SKM-1 (cell line): ENCODE data around the gene NTRK2.
"Not testable (repeated sequence)": the region's sequence is repeated elsewhere in the genome, so short reads cannot be mapped to it uniquely, and the experiment has no call there.

ENCODE experiments used
- DNase-seq: peaks from one replicate; lab custom pipeline; 2025; ENCODE audit not compliant: unreplicated experiment; lab: John Stamatoyannopoulos, UW

Gene NTRK2

DNA sequence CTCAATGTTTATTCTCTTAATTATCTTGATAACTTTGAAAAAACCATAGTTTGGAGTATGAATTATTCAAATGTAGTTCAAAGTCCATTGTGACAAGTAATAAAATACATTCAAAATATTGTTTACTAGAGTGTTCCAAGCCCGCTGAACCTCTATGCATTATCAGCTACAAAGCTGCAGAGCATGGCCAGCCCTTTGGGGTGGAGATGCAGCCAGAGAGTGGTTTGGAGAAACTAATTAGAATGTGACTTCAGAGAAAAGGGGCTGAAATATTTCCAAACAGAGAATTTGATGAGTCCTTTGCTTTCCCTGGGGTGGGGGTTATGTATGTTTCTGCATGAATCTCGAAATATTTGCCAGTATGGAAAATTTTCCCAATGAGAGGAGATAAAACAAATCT, 211.3 kb downstream of the NTRK2 start:
- no peak for DNase-seq

DNA sequence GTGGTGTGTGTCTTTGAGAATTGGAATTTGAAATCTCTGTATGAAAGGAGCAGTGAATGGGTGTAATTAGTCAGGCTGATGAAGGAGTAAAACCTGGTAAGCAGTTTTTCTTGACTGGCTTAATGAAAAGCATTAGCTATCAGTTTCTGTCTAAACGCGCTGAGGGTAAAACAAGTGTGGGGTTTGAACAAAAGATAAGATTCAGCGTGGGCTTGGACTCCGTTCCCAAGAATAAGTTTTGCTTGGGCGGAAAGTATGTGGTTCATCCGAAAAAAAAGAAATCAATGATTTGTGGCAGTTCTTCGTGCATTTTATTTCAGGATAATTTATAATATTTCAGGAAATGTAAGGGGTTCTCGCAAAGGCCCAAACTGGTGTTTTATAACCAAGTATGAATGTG, 217.3 kb downstream of the NTRK2 start:
- no peak for DNase-seq

DNA sequence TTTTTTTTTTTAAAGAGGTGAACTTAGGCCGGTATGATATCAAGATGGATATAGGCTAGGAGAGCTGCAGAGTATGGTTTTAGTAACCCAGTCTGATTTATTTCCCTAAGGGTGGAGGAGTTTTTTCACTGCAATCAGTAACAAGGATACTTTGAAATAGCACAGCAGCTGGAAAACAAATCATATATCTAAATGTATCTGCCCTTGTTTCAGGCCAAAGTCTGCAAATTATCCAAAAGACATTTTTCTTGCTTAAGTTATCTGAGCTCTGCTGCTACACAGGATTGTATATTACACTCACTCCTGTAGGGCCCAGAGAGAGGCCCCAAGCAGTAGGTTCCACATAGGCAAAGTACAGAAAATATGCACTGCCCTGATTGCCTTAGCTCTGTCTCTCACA, 222.4 kb downstream of the NTRK2 start:
- DNase-seq: no peak

DNA sequence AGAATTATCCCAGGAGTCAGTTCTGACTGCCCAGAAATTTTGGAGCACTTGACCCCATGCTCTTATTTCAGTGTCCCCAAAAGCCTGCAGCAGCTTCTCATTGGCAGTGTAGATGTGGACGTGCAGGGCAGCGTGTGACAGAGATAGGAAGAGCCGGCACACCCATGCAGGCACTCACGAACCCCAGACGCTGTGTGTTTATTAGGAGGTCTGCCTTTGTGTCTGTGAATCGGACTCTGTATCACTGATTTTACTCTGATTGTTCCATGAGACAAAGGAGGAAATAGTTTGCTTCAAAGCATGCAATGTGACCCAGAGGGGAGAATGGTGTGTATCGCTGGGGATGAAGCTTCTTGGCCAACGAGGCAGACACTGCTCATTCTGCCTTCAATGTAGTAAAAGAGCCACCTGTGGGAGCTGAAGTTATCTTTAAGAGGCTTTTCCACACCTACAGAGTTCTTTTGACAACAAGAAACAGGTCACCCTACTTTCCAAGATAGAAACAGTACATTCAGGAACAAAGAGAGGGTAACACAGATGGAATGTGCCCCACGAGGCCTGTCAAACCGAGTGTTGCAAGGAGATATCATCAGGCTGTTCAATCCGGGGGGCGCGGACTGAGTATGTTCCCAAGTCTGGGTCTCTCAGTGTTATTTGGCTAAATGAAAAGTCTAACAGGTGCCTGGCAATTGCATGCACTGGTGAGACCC, 224.0 kb downstream of the NTRK2 start:
- no peak for DNase-seq

DNA sequence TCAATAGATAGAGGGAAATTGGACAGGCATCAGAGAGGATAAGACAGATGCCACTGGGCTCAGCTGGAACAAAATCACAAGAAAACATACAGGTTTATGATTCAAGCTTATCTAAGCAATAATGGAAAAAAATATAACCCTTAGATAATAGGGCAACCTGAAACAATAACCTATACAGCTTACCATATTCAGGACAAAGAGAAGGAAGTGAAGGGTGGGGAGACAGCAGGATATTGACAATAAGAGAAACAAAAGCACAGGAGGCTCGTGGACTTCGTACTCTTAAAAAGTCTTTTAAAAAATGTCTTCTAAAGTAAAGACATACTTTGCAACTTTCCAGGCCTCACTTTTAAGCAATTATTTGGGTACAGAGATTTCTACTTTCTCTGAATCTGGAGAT, 225.3 kb downstream of the NTRK2 start:
- DNase-seq: no peak

DNA sequence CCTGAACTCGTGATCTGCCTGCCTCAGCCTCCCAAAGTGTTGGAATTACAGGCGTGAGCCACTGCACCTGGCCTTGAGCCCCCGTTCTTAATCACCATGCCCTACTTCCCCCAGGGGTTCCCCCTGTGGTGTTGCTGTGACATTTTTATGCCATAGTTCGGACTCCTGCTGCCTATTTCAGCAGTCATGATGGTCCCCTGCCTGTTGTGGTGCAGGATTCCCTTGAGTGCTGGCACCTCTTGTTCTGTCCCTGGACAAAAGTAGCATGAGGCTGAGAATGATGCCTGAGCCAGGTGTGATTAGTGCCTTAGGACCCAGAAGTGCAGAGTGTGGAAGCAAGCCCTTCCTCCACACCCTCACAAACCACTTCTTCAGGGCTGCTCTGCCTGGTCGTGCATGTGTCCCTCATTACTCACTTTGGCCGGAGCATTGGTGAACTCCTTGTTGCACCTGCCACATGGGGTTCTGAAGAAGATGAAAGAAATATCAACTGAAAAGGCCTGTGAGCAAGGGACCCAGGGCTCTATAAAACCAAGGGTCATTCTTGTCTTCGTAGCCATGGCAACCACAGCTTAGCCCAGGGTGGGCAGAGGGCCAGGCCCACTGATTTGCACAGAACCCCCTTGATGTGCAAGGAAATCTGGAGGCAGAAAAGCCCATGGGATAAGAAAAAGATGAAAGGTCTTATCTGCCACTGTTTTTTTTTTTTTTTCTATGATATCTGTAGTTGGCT, 228.0 kb downstream of the NTRK2 start:
- DNase-seq: no peak

DNA sequence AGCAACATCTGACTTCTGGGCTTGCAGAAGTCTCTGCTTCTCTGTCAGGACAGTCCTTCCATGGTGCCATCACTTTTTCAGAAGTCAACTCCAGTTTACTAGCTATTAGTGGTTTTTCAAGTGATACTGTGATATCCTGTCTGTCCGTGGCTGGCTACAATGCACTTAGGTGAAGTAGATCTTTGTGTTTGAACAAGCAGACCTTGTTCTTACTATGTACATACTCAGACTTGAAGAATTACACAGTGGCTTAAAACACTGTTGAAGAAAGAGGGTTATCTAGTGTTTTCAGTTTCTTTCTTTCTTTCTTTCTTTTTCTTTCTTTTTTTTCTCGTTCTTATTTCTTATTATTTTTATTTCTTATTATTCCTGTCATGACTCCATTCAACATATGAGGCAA, 228.7 kb downstream of the NTRK2 start:
- DNase-seq: no peak

DNA sequence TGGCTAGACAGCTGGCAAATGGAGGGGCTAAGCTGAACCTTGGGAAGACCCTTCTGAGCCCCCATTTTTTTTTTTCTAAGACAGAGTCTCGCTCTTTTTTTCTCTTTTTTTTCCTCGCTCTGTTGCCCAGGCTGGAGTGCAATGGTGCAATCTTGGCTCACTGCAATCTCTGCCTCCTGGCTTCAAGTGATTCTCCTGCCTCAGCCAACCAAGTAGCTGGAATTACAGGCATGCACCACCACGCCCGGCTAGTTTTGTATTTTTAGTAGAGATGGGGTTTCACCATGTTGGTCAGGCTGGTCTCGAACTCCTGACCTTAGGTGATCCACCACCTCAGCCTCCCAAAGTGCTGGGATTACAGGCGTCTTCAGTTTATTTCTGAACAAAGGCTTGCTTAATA, 229.1 kb downstream of the NTRK2 start:
- not testable (repeated sequence) for DNase-seq

DNA sequence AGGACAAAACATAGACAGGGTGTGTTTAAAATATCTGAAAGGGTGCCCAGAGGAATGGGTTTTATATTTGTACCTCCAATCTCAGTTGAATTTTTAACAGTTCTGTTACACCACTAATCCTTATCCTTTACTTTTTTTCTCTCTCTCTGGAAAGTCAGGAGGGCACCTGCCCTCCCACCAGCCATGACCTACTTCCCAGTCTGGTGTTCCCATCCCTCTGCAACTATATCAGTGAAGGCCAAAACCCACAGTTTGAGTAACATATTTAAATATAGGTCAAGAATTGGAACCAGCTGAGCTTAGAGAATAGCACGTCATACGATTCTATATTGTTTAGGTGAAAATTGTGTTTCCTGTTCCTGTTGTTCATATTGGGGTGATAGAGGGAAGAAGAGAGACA, 229.8 kb downstream of the NTRK2 start:
- no peak for DNase-seq

DNA sequence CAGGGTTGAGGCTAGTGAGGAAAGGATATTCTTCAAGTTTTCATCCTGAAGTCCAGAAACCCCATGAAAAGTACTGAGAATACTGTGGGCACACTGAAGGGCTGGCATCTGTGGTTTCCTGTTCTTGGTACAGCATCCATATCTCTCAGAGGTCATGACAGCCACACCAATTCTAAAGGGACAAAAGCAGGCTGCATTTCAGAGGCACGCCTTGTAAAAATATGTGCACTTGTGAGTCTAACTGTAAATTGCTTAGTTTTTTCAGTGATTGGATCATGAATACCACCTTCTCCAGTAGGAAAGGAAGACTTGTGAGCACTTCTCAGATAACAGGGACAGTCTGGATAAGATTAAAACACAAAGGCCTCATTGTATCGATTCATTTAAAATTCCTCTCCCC, 230.9 kb downstream of the NTRK2 start:
- DNase-seq: no peak

DNA sequence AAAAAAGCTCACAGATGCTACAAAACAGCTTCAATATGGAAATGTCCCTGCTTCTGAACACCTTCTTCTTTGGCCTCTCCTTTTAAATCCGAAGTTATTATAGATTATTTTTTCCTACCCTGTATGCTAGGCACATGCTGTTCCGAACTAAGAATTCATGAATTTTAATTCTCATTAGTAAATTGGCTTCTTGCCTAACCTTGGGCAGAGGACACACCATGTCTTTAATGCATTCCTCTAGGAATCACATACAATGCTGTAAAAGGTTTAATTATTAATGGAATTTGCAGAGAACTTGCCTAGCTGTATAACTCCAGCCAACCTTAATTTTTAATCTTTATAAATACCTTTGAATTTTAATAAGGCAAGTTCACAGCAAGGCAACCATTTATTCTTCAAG, 234.4 kb downstream of the NTRK2 start:
- no peak for DNase-seq

DNA sequence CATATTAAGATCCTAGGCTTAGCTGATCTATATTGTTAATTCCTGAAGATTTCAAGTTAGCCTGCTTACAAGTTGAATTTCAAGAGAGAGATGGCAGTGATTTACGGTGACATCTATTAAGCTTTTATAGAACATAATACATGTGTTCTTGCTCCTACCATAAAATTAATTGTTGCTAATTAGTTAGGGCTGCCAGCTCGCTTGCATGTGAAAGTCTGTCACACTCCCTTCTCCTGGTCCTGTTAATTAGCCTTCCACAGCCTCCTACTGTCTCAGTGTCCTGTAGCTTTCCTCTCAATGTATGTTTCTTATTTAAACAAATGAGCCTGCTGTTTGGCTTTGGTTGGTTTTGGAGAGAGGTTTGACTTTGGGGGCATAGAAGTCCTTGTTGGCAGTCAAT, 247.2 kb downstream of the NTRK2 start:
- DNase-seq: no peak

DNA sequence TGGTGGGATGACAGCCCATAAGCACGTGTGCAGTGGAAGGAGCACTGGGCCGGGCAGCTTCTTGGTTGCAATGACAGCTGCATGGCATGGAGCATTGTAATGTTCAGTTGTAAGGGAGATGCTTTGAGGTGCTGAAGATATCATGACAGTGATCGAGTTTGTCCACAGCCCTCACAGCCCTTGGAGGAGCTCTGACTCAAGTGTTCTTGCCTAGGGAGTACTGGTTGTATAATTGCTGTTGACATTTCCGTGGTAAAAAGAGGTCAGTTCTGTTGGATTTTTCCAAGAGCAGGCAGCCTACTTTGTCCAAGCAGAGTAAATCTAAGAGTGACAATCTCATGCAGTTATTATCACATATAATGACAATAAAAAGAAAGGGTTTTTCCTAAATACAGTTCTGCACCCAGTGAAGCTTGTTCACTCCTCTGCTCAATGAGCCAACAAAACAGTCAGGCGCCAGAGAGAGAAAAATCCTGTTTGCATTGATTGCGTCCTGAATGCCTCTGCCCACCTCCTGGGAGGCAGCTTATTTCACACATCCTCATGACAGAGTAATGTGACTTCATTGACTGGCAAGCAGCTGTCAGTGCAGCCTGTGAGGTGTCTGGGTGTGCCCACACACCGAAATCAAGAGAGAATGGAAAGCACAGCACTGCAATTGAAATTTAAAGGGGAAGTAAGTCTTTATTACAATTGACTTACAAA, 248.0 kb downstream of the NTRK2 start:
- DNase-seq: no peak

DNA sequence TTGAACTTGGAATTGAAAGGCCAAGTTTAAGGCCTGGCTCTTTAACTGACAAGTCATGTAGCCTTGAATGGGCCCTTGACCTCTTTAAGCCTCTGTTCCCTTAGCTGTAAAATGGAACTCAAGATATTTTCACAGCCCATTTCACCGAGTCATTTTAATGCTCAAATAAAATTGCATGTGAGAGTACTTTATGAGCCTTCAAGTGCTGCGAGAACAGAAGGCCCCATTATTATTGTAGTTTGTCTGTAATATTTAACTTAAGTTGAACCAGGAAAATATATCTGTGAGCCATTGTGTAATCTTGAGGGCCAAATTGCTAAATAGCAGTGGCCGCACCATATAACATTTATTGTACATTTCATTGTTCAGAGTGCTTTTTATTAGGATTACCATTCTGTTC, 249.9 kb downstream of the NTRK2 start:
- DNase-seq: no peak

DNA sequence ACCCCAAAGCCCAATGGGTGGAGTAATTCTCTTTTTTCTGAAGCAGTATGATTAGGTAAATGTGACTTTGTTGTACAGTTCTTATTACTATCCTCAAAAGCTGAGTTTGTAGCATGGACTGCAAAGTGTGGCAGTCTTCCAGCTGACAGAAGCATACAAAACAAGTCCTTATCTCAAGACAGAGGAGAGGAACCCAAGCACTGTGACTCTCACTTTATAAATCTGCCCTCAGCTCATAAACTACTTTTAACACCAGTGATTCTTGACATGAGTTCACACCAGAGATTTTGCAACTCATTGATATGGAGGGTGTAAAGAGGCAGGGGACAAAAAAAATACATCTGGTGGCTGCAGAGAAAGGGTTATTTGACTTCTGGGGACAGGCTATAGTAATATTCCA, 251.6 kb downstream of the NTRK2 start:
- DNase-seq: no peak

DNA sequence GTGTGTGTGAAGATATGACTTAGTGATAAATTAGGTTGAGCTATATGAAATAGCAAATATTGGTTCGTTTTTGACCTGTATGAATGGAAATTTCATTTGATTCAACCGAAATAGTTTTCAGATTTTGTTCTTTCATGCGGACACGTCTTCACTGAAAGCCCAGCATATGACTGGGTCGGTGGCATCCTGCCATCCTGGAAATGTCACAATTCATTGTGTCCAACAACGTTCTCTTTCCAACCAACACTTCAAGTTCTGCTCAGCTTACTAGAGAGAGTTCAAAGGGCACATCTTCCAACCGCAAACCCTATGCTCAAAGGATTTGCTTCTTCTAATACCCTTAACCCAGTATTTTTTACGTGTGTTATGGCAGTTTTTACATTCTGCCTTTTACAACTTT, 252.5 kb downstream of the NTRK2 start:
- no peak for DNase-seq

DNA sequence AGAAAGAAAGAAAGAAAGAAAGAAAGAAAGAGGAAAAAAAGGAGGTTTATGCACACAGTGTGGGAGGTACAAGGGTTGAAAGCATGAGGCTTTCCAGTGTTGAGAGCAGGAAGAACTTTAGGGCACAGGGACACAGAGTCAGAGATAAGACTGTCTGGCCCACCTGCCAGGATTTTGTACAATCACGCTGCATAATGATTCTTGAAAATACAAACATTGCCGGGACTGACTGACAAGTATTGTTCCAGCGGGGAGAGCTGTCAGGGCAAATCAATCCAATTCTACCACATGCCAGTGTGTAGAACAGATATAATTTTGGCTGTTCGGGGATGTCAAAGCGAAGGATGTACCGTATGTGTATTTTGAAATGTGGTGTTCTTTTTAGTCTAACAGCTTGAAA, 254.7 kb downstream of the NTRK2 start:
- no peak for DNase-seq

DNA sequence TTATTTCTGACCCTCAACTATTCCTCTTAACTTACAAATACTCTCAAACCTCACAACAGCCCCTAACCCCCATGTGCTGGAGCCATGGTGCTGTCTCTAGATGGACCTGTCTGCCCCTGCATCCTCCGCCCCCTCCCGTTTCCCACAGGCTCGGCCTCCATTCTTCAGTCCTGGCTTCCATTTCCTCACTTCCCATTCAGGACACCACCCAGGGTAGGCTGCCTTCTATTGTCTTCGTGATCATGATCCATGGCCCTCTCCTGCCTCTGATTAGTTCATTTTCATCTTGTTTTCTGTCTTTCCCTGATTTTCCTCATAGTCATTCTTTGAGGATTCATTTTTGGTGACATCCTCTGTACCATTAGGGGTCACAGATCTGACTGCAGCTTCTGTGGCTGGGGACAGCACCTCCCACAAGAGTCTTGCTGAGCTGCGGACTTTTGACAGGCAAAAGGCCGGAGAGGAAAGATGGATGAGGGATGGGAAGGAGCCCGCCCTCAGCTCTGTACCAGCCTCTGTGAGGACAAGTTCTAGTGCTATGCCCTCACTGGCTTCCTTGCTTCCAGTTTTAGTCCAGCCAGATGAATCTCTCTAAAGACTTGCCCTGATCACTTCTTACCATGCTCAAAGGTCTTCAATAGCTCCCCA, 255.8 kb downstream of the NTRK2 start:
- no peak for DNase-seq

DNA sequence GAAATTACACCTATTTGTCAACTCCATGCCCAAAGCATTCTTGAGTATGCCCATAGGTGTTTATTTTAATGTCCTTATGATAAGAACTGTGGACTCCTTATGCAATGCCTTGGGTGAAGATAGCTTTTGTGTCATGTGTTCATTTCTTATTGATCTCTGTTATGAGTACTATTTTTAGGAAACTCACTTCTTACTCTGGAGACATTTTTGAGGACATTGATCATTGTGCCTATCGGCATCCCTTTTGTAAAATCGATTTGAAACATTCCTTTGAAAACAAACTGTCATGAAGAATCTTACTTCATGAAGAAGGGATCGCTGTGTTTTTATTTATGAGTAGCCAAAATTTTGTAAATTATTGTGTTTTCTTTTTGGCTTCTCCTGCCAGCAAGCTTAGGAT, 257.3 kb downstream of the NTRK2 start:
- DNase-seq: no peak

DNA sequence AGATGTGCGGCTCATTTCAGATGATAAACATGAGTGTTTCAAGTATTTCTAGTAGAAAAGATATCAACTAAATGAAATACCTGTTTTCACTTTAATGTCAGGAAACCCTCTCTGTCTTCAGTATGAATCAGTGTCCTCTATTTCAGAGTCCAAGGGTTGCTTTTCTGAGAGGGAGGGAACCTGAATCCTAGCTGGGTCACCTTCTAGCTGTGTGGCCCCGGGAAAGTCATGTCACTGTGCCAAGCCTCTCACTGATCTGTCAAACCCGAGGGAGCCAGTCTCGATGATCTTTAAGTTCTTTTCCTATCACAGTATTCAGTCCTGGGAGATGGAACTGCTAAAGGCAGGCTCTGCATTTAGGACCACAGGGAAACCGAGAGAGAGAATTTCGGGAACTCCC, 258.9 kb downstream of the NTRK2 start:
- DNase-seq: no peak

DNA sequence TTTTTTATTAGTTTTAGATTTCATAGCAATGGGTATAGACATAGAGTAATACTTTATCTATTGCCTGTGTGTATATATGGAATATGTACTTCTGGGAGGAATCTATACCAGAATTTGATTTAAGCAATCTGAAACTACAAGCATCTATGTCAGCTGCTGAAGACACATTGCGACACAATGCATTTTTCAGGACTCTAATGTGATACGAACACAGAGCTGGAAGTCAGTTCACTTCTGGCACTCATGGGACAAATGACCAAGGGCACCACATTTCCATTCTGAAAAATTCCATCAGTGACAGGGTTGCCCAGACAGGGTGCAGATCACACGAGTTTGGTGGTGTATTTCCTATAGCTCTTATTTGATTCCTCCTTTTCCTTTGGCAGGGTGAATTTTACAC, 259.5 kb downstream of the NTRK2 start:
- DNase-seq: no peak
